HEK293T (cell line): ENCODE measurements around the gene PTPRD.

ENCODE experiments used
- CTCF ChIA-PET: fragments of 350-600 bp; formaldehyde crosslinking; extraction: SDS; loops from one replicate; lab custom pipeline; 2021; ENCODE audit warnings: antibody characterized with exemption, inconsistent platforms; lab: Yijun Ruan, JAX
- POLR2A ChIA-PET: fragments of 350-600 bp; formaldehyde crosslinking; extraction: SDS; loops from one replicate; lab custom pipeline; 2020; ENCODE audit warnings: antibody characterized with exemption, inconsistent platforms; lab: Yijun Ruan, JAX
- DNase-seq: peaks from one replicate; pipeline ENCODE4 v3.0.0; 2012; ENCODE audit warnings: mixed read lengths; ENCODE audit errors: extremely low spot score
- ARNT ChIP-seq: fragments of 450-650 bp; IDR thresholded peaks from 2 replicates; pipeline ENCODE4 v1.6.1; 2017; ENCODE audit warnings: mild to moderate bottlenecking
- BHLHE40 ChIP-seq: fragments of 450-650 bp; IDR thresholded peaks from 2 replicates; pipeline ENCODE4 v1.6.1; 2016; ENCODE audit warnings: mild to moderate bottlenecking, moderate library complexity, borderline replicate concordance
- CTBP1 ChIP-seq: fragments of 450-650 bp; IDR thresholded peaks from 2 replicates; pipeline ENCODE4 v1.6.1; 2016; ENCODE audit warnings: borderline replicate concordance
- ELF4 ChIP-seq: fragments of 450-650 bp; IDR thresholded peaks from 2 replicates; pipeline ENCODE4 v1.6.1; 2017; ENCODE audit warnings: antibody characterized with exemption
- FOXA1 ChIP-seq: fragments of 450-650 bp; IDR thresholded peaks from 2 replicates; pipeline ENCODE4 v1.6.1; 2016; ENCODE audit warnings: mild to moderate bottlenecking
- FOXK2 ChIP-seq: fragments of 450-650 bp; IDR thresholded peaks from 2 replicates; pipeline ENCODE4 v1.6.1; 2016; ENCODE audit warnings: mild to moderate bottlenecking
- FOXM1 ChIP-seq: fragments of 450-650 bp; IDR thresholded peaks from 2 replicates; pipeline ENCODE4 v1.6.1; 2017; ENCODE audit warnings: mild to moderate bottlenecking, borderline replicate concordance
- HDGF ChIP-seq: fragments of 450-650 bp; IDR thresholded peaks from 2 replicates; pipeline ENCODE4 v1.6.1; 2017; ENCODE audit warnings: antibody characterized with exemption, borderline replicate concordance
- L3MBTL2 ChIP-seq: fragments of 450-650 bp; conservative IDR thresholded peaks from 2 replicates; pipeline ENCODE4 v1.6.1; 2016; ENCODE audit warnings: mild to moderate bottlenecking
- LEF1 ChIP-seq: fragments of 450-650 bp; IDR thresholded peaks from 2 replicates; pipeline ENCODE4 v1.6.1; 2017; ENCODE audit warnings: mild to moderate bottlenecking, borderline replicate concordance
- NFRKB ChIP-seq: fragments of 450-650 bp; IDR thresholded peaks from 2 replicates; pipeline ENCODE4 v1.6.1; 2016; ENCODE audit warnings: mild to moderate bottlenecking, moderate library complexity
- SP1 ChIP-seq: fragments of 450-650 bp; IDR thresholded peaks from 2 replicates; pipeline ENCODE4 v1.6.1; 2017
- SUZ12 ChIP-seq: fragments of 450-650 bp; IDR thresholded peaks from 2 replicates; pipeline ENCODE4 v1.6.1; 2016; ENCODE audit warnings: mild to moderate bottlenecking
- TARDBP ChIP-seq: fragments of 450-650 bp; IDR thresholded peaks from 2 replicates; pipeline ENCODE4 v1.6.1; 2016
- ZNF384 ChIP-seq: fragments of 450-650 bp; IDR thresholded peaks from 2 replicates; pipeline ENCODE4 v1.6.1; 2016
- TF ChIP-seq, protein P1 (sequence below): fragments of 450-650 bp; IDR thresholded peaks from 2 replicates; pipeline ENCODE4 v1.6.1; 2016

Gene PTPRD

DNA sequence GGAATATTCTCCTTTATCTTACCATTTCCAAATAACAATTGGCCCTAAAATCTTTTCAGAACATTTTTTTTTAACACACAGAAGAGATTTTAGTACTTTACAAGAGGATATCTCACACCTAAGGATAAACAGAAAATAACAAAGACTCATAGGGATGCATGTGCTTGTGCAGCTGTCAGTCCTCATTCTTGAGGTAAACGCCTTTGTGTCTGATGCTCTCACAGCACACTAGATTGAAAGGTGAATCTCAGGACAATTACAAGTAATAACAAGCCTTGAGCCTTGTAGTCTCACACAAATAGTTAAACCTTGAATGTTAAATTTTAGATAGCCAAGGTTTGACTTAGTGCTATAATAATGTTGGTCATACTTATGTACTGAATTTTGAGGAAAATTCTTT is 439.2 kb downstream of the PTPRD start:
- POLR2A ChIA-PET: no interaction called here
- TF ChIP-seq TARDBP (no peak), SP1 (no peak), NFRKB (no peak), ARNT (no peak), FOXM1 (no peak), HDGF (no peak)
- CTCF ChIA-PET: no interaction called here

DNA sequence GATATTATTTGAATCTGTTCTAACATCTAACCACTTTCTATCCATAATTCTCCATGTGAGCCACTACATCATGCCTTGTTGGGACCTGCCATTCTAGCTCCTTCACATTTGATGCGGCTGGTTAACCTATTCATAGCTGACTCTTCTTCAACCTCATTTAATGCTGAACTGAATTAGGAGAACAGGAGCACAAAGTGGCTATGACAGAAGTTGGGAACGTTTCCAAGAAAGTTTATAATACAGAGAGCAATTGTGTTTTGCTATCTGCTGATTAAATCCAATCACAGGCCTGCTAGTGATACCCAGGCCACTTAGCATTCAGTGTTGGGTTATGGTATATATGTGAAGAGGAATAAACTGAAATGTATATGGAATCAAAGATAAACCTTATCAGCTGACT is 440.3 kb downstream of the PTPRD start:
- ChIA-PET POLR2A (no interaction called here), CTCF (no interaction called here)
- TF ChIP-seq HDGF: no peak
- no peak for TF ChIP-seq ZNF384
- TF ChIP-seq ELF4: no peak
- no peak for TF ChIP-seq FOXM1
- no peak for TF ChIP-seq ARNT
- no peak for TF ChIP-seq BHLHE40
- TF ChIP-seq L3MBTL2: no peak
- TF ChIP-seq SUZ12: no peak
- TF ChIP-seq SP1: no peak
- no peak for DNase-seq

More for the DNA sequence above, 439.2 kb downstream of the PTPRD start:
- DNase-seq: no peak

DNA sequence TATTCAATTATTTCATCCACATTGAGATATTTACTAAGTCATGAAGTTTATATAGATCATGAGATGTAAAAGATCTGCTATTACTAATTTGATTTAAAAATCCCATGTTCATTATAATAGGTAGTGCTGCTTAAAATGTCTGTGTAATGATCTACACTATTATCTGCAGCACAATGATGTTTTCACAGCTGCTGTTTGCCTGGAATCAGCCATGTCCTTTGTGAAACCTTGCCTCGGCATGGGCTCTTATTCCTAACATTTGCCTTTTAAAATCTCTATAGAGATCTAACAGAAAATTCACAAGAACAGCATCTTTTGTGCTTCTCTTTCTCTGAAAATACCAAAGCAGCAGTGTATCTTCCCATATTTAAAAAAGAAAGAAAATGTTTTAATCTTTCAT is 444.6 kb downstream of the PTPRD start:
- TF ChIP-seq, protein P1, sequence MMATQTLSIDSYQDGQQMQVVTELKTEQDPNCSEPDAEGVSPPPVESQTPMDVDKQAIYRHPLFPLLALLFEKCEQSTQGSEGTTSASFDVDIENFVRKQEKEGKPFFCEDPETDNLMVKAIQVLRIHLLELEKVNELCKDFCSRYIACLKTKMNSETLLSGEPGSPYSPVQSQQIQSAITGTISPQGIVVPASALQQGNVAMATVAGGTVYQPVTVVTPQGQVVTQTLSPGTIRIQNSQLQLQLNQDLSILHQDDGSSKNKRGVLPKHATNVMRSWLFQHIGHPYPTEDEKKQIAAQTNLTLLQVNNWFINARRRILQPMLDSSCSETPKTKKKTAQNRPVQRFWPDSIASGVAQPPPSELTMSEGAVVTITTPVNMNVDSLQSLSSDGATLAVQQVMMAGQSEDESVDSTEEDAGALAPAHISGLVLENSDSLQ: no peak
- TF ChIP-seq ZNF384 (no peak), BHLHE40 (no peak), FOXA1 (no peak), SUZ12 (no peak), HDGF (no peak), SP1 (no peak)
- POLR2A ChIA-PET: no interaction called here
- CTCF ChIA-PET: no interaction called here
- DNase-seq: no peak

DNA sequence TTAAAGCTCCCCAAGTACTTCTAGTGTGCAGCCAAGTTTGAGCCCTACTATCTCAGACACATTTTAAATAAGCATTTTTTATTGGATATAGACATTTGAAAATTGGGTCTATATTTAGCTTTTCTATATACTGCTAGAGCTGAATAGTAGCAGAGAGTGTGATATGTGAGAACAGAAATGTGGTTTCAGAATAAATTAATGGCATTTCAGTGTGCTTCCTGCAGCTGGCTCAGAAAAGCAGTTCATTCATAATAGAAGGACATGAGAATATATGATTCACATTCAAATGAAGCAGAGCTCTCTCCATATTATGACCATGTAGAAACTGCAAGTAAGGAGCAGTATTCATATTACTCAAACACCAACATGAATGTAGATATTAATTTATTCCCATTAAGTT is 464.0 kb downstream of the PTPRD start:
- no peak for DNase-seq
- ChIA-PET POLR2A (no interaction called here), CTCF (no interaction called here)
- TF ChIP-seq ARNT: no peak
- TF ChIP-seq, protein P1: no peak
- TF ChIP-seq NFRKB: no peak
- TF ChIP-seq L3MBTL2: no peak
- TF ChIP-seq FOXK2: no peak
- no peak for TF ChIP-seq HDGF
- TF ChIP-seq SUZ12: no peak
- TF ChIP-seq TARDBP: no peak
- no peak for TF ChIP-seq ELF4
- no peak for TF ChIP-seq LEF1
- TF ChIP-seq CTBP1: no peak
- no peak for TF ChIP-seq FOXA1

DNA sequence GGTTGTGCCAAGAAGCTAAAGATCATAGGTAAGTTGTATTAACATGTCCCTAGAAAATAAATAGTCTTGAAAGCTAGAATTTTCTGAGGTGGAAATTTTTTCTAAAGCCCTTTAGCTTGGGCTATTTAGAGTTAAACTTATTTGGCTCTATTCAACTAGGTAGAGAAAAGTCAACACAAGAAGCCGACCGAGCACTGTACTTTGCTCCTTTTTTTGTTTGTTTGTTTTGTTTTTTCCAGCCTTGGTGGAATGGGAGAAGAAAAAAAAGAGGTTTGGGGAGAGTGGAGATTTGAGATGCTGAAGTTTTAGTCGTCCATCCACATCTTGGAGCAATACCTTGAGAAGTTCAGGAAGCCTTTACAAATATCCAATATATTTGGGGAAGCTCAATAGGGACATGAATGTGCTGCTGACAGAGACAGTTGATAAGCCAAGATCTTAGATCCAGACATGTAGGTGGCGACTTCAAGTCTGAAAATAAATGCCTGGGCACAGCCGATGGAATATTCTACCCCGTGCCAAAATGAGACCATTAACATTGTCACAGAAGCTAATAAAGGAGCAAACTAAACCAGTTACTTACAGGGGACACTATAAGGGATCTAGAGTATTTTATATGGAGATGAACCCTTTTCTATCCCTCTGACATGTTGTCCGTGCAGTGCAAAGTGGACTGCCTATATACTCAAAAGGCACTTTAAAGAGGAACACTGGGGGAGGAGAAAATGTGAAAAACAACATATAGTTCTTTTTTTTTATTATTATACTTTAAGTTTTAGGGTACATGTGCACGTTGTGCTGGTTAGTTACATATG is 466.1 kb downstream of the PTPRD start:
- POLR2A ChIA-PET: no interaction called here
- CTCF ChIA-PET: no interaction called here
- DNase-seq: no peak
- TF ChIP-seq ELF4 (no peak), NFRKB (no peak), BHLHE40 (no peak), L3MBTL2 (no peak), SP1 (no peak), CTBP1 (no peak), HDGF (no peak), FOXK2 (no peak), LEF1 (no peak), TARDBP (no peak), SUZ12 (no peak), ARNT (no peak), ZNF384 (no peak), FOXM1 (no peak), FOXA1 (no peak)
- TF ChIP-seq, protein P1: no peak

DNA sequence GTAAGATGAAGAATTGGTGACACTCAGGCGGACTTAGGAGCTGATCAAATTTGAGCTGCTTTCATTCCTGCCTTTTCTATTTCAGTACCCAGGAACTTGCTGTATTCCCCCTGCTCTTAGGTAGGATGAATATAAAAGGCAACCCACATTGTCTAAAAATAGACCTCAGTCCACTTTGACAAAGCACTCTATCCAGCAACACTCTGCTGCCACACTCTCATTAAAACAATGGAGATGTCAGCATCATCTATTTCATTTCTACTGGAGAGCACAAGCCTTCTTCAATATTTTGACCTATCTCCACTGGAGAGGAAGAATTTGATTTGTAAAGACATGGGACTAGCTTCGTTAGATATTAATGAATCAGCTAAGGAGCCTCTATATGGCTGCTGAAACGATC is 468.4 kb downstream of the PTPRD start:
- CTCF ChIA-PET: no interaction called here
- no peak for DNase-seq
- POLR2A ChIA-PET: no interaction called here
- TF ChIP-seq CTBP1 (no peak), SP1 (no peak), NFRKB (no peak), ZNF384 (no peak), FOXK2 (no peak), TARDBP (no peak), ARNT (no peak), FOXM1 (no peak), SUZ12 (no peak)
